Activated naive CD4-positive, alpha-beta T cell treated with anti-CD3 and anti-CD28 coated beads, Interleukin-2, amount 10 ng/mL, durations not matched to agents 7 days and 5 days (primary cell): ENCODE results near the gene CYP4A22.
"Not testable (repeated sequence)": the region's sequence is repeated elsewhere in the genome, so short reads cannot be mapped to it uniquely, and the experiment has no call there.

Experiments
- CTCF ChIA-PET: fragments of 350-600 bp; sonication (Branson Sonifier 250); formaldehyde crosslinking; loops from one replicate; lab custom pipeline; 2021; ENCODE audit warnings: antibody characterized with exemption; lab: Charles Lee
- DNase-seq: peaks from one replicate; pipeline ENCODE4 v3.0.0-alpha.2; 2020
- H3K27ac Mint-ChIP-seq: one replicate; pipeline ENCODE4 v1.8.0; 2021; ENCODE audit warnings: mild to moderate bottlenecking, moderate library complexity, mixed read lengths
- H3K27me3 Mint-ChIP-seq: one replicate; pipeline ENCODE4 v1.8.0; 2021; ENCODE audit warnings: mild to moderate bottlenecking, mixed read lengths
- H3K36me3 Mint-ChIP-seq: one replicate; pipeline ENCODE4 v1.8.0; 2021; ENCODE audit warnings: mixed read lengths
- H3K4me1 Mint-ChIP-seq: one replicate; pipeline ENCODE4 v1.8.0; 2021; ENCODE audit warnings: mixed read lengths
- H3K4me3 Mint-ChIP-seq: one replicate; pipeline ENCODE4 v1.8.0; 2021; ENCODE audit warnings: mild to moderate bottlenecking, moderate library complexity, mixed read lengths
- H3K9me3 Mint-ChIP-seq: one replicate; pipeline ENCODE4 v1.8.0; 2021; ENCODE audit warnings: mixed read lengths

CYP4A22 gene

DNA sequence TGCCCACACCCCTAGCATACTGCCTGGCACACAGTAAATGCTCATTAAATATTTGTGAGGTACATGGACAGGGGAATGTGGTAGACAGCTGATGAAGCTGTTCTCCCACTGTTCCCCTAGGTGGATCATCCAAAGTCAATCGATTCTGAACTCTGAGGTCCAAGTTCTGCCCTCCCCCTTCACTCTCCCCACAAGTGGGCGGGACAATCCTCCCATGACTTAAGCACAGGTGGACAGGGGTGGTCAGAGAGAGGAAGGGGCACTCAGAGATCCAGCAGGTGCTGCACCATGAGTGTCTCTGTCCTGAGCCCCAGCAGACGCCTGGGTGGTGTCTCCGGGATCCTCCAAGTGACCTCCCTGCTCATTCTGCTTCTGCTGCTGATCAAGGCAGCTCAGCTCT, at the start of gene CYP4A22:
Gene CYP4A22, plus strand, starts transcription at position 244 of the 400 bp plus-strand sequence. Its CDS starts 45 bp downstream, at position 289.
- Mint-ChIP-seq H3K27me3 (peaks cover 11% of the 10 kb centered on the region), H3K9me3 (no peaks in the 10 kb centered on the region), H3K36me3 (no peaks in the 10 kb centered on the region), H3K4me3 (no peak within 1 kb of the TSS), H3K27ac (no peak within 1 kb of the TSS), H3K4me1 (no peaks in the 10 kb centered on the region)
- CTCF ChIA-PET = no interaction called here
- no peak for DNase-seq

- H3K27me3 Mint-ChIP-seq, H3K4me1 Mint-ChIP-seq, H3K9me3 Mint-ChIP-seq, CTCF ChIA-PET, H3K27ac Mint-ChIP-seq, H3K36me3 Mint-ChIP-seq, H3K4me3 Mint-ChIP-seq: not testable (repeated sequence)
- peak; percentile 55 for DNase-seq
Observed at GRCh38 chr1:47089356-47089755, 47.9 kb upstream of the CYP4A22 start.

DNA sequence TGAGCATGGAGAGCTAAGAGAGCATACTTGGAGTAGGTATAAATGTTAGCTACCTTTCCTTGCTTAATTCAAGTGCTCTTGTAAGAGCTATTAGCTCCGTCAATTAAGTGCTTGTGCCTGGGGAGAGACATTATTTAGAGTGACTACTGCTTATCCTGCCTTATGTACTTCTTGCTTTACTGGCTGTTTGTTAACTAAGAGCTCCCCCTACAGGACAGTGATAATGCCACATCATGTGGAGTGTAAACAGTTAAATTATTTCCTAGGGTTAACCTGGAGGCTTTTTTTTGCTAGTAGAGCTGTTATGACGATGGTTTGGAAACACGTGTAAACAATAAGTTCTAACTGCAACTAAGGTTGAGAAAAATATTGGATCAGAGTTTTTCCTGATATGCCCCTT, 45.8 kb upstream of the CYP4A22 start:
- DNase-seq, H3K4me3 Mint-ChIP-seq, CTCF ChIA-PET, H3K27me3 Mint-ChIP-seq, H3K4me1 Mint-ChIP-seq, H3K9me3 Mint-ChIP-seq, H3K36me3 Mint-ChIP-seq, H3K27ac Mint-ChIP-seq: not testable (repeated sequence)

DNA sequence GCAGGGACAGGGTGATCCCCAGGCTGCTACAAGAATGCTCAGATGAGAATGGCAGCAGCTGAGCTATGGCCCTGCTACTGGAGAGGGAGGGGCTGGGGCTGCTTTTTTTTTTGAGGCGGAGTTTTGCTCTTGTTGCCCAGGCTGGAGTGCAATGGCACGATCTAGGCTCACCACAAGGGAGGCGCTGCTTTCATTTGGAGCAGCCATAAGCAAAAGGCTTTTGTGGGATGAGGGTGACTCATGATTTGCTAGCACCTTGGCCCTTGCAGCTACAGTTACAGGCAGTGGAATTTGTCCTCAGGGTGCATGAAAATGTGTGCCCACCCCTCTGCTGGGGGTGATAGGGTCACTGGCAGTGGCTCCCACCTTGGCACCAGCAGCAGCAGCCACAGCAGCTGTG, 32.4 kb upstream of the CYP4A22 start:
- H3K9me3 Mint-ChIP-seq = peaks cover 3% of the 10 kb centered on the region
- H3K36me3 Mint-ChIP-seq = no peaks in the 10 kb centered on the region
- CTCF ChIA-PET = no interaction called here
- H3K27me3 Mint-ChIP-seq = peaks cover 3% of the 10 kb centered on the region
- H3K4me1 Mint-ChIP-seq = no peaks in the 10 kb centered on the region
- no peak for DNase-seq
- no peak overlapping the region for H3K27ac Mint-ChIP-seq
- H3K4me3 Mint-ChIP-seq = no peak overlapping the region

DNA sequence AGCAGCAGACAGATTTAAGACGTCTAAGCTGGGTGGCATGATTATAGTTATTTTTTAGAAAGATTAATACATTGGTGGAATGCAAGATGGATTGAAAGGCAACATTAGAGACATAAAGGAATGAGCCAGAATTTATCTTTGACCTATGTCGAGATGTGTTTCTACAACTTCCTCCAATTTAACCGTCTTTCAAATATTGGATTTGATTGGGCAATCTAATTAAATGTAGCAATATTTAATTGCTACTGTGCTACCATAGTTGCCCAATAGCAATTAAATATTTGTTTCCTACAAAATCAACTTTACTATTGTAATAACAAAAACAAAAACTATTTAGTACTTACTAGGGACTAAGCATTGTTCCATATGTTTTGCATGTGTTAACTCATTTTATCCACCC, 30.4 kb upstream of the CYP4A22 start:
- H3K27me3 Mint-ChIP-seq = peaks cover 3% of the 10 kb centered on the region
- DNase-seq = no peak
- H3K4me1 Mint-ChIP-seq = no peaks in the 10 kb centered on the region
- no peaks in the 10 kb centered on the region for H3K36me3 Mint-ChIP-seq
- CTCF ChIA-PET = no interaction called here
- no peak overlapping the region for H3K4me3 Mint-ChIP-seq
- H3K9me3 Mint-ChIP-seq = peaks cover 3% of the 10 kb centered on the region
- H3K27ac Mint-ChIP-seq = no peak overlapping the region

DNA sequence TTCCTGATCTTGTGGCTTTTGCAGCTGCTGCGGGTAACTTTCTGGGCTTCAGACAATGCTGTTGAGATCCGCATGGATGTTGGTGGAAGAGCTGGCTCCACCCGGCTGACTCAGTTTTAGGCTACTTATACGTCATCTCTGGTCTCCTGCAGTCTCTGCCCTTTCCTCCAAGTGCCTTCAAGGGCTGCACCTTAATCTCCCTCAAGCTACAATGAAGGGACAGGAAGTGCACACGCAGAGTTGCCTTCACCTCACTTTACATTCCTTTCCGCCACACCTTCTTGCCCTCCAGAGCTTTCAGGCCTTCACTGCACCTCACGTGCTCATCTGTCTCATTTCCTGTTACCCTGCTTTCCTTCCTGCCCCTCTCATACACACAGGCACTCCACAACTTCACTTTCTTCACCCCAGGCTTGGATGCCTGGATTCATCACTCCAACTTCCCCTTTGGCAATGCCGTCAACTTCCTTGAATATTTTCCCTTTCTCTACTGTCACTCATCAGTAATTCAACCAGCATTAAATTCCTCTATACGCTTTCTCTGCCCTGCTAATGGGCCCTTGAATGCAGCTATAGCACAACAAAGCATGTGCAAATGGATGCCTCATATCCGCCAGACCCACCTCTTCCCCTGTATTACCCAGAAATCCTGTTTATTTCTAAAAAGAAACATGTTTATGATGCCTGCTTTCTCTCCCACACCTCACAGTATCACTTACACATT, 29.2 kb upstream of the CYP4A22 start:
- H3K9me3 Mint-ChIP-seq, H3K27me3 Mint-ChIP-seq, H3K4me1 Mint-ChIP-seq, DNase-seq, H3K27ac Mint-ChIP-seq, H3K4me3 Mint-ChIP-seq, CTCF ChIA-PET, H3K36me3 Mint-ChIP-seq: not testable (repeated sequence)

- H3K4me1 Mint-ChIP-seq, DNase-seq, H3K9me3 Mint-ChIP-seq, H3K4me3 Mint-ChIP-seq, H3K27ac Mint-ChIP-seq, CTCF ChIA-PET, H3K36me3 Mint-ChIP-seq, H3K27me3 Mint-ChIP-seq: not testable (repeated sequence)
Observed at GRCh38 chr1:47109482-47109881, 27.8 kb upstream of the CYP4A22 start.

DNA sequence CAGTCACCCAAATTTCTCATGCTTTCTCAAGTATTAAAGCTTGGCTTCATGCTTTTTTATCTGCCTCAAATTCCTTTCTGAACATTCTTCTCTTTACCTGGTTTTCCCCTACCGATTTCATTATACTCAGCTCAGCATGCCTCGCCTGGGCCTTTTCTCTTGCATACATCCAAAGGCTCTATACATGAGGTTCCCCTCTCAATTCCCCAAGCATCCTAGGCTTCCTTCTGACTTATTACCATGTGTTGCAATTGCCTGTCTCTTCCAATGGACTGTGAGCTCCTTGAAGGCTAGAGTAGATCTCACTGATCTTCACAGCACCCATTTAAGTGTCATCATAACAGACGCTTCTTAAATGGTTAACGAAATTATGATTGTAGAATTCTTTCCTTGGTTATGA, 24.1 kb upstream of the CYP4A22 start:
- H3K9me3 Mint-ChIP-seq = no peaks in the 10 kb centered on the region
- no peaks in the 10 kb centered on the region for H3K4me1 Mint-ChIP-seq
- CTCF ChIA-PET = no interaction called here

GRCh38 chr1:47121039-47121438, 16.2 kb upstream of the CYP4A22 start:
- H3K27me3 Mint-ChIP-seq, H3K27ac Mint-ChIP-seq, H3K9me3 Mint-ChIP-seq, H3K4me1 Mint-ChIP-seq, CTCF ChIA-PET, H3K4me3 Mint-ChIP-seq, H3K36me3 Mint-ChIP-seq, DNase-seq: not testable (repeated sequence)

More for the DNA sequence above, 24.1 kb upstream of the CYP4A22 start:
- Mint-ChIP-seq H3K27me3 (no peaks in the 10 kb centered on the region), H3K36me3 (no peaks in the 10 kb centered on the region), H3K4me3 (no peak overlapping the region), H3K27ac (no peak overlapping the region)
- no peak for DNase-seq

DNA sequence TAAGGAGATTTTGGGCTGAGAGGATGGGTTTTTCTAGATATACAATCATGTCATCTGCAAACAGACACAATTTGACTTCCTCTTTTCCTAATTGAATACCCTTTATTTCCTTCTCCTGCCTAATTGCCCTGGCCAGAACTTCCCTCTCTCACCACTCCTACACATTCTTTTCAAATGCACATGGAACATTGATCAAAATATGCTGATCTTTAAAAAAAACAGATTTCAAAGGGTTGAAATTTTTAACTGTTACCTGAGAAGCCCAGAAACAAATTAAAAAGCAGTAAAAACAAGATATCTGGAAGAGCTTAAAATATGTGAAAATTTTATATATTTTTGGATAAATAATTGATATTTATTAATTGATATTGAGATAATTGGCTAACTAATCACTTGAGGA, 12.4 kb upstream of the CYP4A22 start:
- H3K27ac Mint-ChIP-seq, H3K27me3 Mint-ChIP-seq, DNase-seq, H3K4me3 Mint-ChIP-seq, H3K4me1 Mint-ChIP-seq, CTCF ChIA-PET, H3K9me3 Mint-ChIP-seq, H3K36me3 Mint-ChIP-seq: not testable (repeated sequence)

DNA sequence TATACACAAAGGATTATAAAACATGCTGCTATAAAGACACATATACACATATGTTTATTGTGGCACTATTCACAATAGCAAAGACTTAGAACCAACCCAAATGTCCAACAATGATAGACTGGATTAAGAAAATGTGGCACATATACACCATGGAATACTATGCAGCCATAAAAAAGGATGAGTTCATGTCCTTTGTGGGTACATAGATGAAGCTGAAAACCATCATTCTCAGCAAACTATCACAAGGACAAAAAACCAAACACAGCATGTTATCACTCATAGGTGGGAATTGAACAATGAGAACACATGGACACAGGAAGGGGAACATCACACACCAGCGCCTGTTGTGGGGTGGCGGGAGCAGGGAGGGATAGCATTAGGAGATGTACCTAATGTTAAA, 10.2 kb upstream of the CYP4A22 start:
- H3K36me3 Mint-ChIP-seq, DNase-seq, CTCF ChIA-PET, H3K9me3 Mint-ChIP-seq, H3K27me3 Mint-ChIP-seq, H3K4me3 Mint-ChIP-seq, H3K27ac Mint-ChIP-seq, H3K4me1 Mint-ChIP-seq: not testable (repeated sequence)

DNA sequence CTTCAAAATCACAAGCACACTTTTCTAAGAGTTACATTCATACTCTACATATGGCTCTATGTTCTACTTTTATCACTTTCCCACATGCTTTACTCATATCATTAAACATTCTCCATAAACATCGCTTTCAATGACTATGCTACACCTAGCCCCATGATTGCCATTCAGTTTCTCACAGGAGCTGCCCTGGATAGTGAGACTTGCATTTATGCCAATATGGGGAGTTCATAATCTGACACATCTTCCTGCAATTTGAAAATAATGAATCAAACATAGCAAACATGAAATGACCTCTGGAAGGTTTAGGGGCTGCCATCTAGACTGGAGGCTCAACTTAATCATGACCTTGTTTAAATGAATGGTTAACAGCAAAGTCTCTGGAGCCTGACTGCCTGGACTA, 9.0 kb upstream of the CYP4A22 start:
- Mint-ChIP-seq H3K27ac (no peak overlapping the region), H3K4me3 (no peak overlapping the region), H3K4me1 (no peaks in the 10 kb centered on the region), H3K27me3 (peaks cover 9% of the 10 kb centered on the region), H3K36me3 (no peaks in the 10 kb centered on the region), H3K9me3 (no peaks in the 10 kb centered on the region)
- CTCF ChIA-PET = no interaction called here
- DNase-seq = no peak

- H3K4me1 Mint-ChIP-seq, H3K4me3 Mint-ChIP-seq, DNase-seq, H3K36me3 Mint-ChIP-seq, CTCF ChIA-PET, H3K27me3 Mint-ChIP-seq, H3K27ac Mint-ChIP-seq, H3K9me3 Mint-ChIP-seq: not testable (repeated sequence)
Observed at GRCh38 chr1:47128854-47129253, 8.4 kb upstream of the CYP4A22 start.

DNA sequence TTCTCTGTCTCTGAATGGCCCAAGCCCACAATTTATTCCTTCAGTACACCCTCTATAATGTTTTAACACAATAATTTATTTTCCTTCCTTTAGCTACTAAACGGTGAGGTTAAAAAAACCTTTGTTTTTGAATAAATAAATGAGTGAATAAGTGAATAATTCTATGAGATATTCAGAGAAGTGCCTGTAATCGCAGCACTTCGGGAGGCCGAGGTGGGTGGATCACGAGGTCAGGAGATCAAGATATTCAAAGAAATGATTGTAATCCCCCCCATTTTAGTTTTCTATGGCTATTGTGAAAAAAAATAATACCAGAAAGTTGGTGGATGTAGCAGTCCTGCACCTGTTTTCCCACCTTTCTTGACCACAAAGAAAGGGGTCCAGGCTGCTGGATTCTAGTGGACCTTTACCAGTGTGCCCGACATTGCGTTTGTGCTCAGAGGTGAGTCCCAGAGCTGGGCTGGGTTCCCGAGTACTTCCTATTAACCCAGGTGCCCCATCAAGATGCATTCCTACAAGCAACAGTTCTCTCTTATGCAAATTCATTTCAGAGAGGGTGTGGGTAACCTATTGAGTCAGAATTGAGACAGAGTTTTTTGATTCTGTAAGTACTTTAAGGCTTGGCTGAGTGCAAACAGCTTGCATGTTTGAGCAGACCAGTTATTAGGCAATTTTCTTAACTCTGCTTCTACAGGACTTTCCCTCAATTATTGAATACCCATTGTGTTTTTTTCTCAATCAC, 7.6 kb upstream of the CYP4A22 start:
- CTCF ChIA-PET, H3K27ac Mint-ChIP-seq, H3K27me3 Mint-ChIP-seq, DNase-seq, H3K4me1 Mint-ChIP-seq, H3K4me3 Mint-ChIP-seq, H3K9me3 Mint-ChIP-seq, H3K36me3 Mint-ChIP-seq: not testable (repeated sequence)

DNA sequence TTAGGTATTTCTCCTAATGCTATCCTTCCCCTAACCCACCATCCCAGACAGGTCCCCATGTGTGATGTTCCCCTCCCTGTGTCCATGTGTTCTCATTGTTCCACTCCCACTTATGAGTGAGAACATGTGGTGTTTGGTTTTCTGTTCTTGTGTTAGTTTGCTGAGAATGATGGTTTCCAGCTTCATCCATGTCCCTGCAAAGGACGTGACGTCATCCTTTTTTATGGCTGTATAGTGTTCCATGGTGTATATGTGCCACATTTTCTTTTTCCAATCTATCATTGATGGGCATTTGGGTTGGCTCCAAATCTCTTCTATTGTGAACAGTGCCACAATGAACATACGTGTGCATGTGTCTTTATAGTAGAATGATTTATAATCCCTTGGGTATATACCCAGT, 4.6 kb upstream of the CYP4A22 start:
- DNase-seq, H3K4me1 Mint-ChIP-seq, CTCF ChIA-PET, H3K36me3 Mint-ChIP-seq, H3K27ac Mint-ChIP-seq, H3K4me3 Mint-ChIP-seq, H3K9me3 Mint-ChIP-seq: not testable (repeated sequence)
- peaks cover 10% of the 10 kb centered on the region for H3K27me3 Mint-ChIP-seq
